HG03342 (cell line): ENCODE measurements around the gene KLHL40.

ENCODE experiments used
- ATAC-seq: cut with Tn5 transposase; IDR thresholded peaks from one replicate; pipeline ENCODE4 v1.9.1; 2021; ENCODE audit warnings: mild to moderate bottlenecking, moderate library complexity; ENCODE audit not compliant: unreplicated experiment

The KLHL40 gene

DNA sequence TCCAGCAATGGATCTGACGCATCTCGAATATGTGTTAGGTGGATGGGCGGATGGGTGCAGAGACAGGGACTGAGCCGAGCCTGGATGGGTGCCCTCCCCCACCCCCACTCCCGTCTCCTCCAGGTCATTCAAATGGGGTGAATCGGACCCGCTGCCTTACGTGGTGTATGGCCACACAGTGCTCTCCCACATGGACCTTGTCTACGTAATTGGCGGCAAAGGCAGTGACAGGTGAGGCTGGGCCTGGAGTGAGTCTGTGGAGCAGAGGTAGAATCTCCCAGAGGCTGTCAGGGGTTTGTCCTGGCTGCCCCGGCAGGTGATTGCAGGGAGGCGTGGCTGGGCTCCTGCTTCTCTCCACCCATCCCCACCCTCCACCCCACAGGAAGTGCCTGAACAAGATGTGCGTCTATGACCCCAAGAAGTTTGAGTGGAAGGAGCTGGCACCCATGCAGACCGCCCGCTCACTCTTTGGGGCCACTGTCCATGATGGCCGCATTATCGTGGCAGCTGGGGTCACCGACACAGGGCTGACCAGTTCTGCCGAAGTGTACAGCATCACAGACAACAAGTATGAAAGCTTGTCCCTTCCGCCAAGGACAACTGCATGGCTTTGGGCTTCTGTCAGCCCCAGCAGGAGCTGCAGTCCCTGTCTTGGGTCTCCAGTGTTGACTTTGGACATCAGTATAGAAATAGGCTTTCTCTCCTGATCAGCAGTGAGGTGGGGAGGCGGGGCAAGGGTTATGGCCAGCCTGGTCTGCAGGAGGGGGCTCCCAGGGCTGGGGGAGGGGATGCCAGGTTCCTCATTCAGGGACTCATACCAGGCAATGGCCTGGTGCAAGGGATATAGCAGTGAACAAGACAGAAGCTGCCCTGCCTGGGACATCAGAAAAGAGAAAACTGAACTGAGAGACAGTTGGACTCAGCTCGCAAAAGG is 3.4 kb downstream of the KLHL40 start:
- ATAC-seq = no peak

GRCh38 chr3:42689421-42690014 is 4.2 kb downstream of the KLHL40 start:
- no peak for ATAC-seq

DNA sequence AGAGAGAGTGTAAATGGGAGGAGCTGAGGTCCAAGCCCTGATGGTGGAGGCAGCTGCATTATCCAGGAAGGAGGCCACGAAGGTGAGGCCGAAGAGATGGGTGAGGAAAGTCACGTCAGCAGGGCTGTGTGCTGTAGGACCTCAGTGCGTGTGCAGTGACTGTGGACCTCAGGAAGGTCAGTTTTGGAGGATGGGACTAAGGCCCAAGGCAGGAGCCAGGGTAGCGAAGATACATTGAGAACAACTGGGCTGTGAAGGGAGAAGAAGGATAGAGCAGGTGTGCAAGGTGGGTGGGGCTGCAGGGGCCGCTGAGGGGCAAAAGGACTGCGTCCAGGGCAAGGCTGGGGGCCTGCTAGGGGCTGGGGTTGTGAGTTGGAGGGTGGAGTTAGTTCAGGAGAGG is 4.9 kb downstream of the KLHL40 start:
- ATAC-seq = no peak

- no peak for ATAC-seq
These were observed 5.7 kb downstream of the KLHL40 start for GRCh38 chr3:42690766-42691680.

DNA sequence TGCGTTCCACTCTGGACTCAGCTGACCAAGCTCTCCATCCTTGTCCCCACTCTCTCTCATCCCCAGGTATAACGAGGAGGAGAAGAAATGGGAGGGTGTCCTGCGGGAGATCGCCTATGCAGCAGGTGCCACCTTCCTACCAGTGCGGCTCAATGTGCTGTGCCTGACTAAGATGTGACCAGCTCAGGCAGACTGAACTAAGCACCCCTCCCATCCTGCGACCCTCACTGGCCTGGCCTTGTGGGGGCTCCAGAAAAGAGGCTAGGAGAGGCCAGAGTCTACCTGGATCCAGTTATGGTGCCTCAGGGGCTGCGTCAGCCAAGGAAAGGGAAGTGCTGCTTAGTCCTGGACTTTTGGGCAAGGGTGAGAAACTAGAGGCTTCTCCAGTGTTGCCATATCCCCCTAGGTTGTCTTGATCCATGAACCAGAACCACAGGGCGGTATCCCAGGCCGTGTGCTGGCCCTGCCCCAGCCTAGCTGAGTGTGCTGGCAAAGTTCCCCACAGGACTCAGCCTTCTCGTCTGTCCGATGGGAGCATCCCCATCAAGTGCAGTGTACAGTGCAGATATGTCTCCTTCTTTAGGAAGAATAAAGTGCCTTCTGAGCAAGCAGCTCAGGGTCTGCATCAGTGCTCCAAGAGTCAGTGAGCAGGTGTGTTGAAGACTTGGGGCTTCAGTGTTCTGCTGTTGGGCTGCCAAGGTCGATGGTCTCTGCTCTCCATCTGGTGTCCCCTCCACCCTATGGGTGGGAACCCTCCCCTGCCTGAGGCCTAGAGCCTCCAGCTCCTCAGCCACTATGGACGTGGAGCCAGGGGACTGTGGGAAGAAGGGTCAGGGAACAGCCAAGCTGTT is 6.7 kb downstream of the KLHL40 start:
- ATAC-seq = no peak

DNA sequence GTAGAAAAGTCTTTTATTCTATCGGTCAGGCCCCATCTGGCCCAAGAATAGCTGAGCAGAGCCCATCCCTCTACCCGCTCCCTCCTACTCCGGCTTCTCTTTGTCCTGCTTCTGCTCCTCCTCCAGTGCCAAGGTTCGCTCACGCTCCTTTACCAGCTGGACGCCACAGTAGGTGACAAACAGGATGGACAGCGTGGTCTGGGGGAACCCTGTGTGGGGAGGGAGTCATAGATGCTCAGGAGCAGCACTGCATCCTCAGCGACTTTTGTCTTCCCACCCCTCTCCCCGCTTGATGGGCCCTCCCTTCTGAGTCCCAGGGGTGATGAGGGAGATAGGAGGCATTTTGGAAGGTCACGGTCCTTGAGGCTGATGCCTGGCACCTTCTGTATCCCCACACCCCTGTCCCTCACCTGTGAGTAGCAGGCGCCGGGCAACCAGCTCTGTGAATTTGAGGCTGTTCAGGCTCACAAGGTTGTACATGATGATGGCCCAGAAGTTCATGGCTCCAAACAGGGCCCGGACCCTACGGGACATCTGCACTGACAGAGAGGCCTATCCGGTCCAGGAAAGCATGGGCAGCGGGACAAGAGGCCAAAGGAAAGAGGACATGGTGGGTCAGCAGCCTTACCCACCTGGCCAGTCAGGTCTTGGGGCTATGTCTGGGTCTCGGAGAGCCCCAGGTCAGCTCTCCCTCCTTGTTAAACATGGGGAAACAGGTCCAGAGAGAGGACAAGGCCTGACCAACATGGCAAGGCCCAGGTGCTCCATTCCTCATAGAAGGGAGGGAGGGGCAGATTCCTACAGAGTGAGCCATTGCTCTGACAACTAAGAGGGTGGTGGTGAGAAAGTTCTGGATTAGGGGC is 7.6 kb downstream of the KLHL40 start:
- ATAC-seq = no peak

- no peak for ATAC-seq
These were observed 8.2 kb downstream of the KLHL40 start for GRCh38 chr3:42693530-42693930.

DNA sequence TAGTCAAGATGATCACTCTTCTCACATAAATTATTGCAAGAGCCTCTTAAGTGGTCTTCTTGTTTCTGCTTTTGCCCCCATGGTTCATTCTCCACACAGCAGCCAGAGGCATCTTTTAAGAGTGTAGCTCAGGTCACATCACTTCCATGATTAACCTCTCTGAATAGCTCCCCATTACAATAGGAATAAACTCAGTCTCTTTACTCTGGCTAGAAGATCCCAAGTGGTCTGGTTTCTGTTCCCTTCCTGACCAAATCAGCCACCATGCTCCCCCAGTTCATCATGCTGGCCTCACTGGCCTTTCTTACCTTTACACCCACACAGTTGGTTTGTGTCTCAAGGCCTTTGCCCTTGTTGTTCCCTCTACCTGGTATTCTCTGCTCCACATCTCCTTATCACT is 9.0 kb downstream of the KLHL40 start:
- ATAC-seq = no peak

DNA sequence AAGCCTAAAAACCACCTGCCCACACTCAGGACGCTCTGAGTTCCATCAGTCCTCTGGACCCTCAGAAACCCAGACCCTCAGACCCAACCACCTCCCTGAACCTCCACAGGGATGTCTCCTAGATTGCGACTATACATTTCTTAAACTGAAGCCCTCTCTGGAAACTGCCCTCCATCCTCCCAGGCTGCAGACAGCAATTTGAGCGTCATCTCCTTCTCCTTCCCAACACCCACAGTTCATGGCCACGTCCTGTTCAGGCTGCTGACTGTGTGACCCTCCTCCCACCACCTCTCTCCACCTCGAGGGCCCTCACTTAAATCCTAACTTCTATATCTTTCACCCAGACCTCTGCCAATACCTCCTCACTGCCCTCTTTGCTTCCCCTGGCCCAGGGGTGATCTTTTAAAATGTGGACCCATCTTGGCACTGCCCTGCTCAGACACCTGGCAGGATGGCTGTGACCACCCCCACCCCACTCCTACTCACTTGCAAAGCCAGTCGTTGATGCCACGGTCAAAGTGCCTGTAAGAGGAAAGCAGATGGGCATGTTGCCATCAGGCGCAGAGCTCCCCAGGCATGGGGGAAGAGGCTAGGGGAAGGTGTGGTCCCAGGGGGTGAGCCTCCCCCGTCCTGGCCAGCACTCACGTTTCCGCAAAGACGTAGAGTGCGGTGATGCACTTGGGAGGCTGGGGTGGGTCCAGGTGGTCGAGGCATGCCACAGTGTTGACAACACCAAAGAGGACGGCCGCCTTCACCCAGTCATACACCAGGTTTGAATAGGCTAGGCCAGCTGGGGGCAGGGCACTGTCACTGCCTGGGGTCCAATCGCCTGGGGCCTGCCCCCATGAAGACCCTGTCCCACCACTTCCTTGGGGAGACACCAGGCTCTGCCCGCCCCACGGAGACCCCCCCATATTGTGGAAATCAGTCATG is 11.3 kb downstream of the KLHL40 start:
- ATAC-seq = no peak

GRCh38 chr3:42697289-42698051 is 12.1 kb downstream of the KLHL40 start:
- ATAC-seq = no peak

DNA sequence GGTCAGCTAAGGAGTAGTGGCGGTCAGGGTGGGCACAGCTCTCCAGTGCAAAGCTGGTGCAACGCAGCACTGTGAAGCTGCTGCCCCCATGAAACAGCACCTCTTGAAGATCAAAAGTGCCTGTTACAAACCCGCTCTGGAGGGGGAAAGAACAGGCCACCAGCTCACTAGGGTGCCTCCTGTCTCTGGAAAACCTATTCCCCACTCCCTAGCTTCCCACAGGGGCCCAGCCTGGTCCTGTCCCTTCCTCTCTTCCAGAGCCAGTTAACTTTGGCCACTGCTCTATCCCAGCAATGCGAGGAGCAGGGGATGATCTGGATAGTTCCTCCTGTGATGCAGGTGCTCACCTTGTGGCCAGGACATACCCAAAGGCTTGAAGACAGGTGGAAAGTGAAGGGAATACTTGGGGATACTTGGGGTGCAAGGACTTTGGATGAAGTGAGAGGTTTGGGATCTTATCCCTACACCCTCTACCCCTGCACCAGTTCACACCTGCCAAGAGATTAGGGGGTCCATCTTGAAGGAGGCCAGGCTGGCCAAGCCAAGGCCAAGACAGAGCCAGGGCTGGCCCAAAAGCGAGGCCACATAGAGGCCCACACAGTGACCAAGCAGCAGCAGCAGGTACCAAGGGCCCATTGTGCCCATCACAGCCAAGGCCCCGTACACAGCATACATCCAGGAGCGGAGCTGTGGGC is 13.0 kb downstream of the KLHL40 start:
- no peak for ATAC-seq

DNA sequence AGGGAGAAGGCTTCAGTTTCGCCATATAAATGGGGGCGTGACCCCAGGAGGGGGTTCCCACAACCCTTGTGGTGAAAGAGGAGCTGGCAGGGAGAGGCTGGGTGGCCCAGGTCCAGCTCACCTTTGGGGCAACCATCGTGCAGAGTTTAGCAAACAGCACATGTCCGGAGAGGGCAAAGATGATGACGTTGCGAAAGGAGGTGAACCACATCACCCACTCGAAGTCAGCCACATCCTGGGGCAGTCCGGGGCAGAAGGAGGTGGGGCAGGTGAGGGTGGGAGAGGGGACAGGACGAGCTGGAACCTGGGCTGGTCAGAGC is 13.5 kb downstream of the KLHL40 start:
- no peak for ATAC-seq

DNA sequence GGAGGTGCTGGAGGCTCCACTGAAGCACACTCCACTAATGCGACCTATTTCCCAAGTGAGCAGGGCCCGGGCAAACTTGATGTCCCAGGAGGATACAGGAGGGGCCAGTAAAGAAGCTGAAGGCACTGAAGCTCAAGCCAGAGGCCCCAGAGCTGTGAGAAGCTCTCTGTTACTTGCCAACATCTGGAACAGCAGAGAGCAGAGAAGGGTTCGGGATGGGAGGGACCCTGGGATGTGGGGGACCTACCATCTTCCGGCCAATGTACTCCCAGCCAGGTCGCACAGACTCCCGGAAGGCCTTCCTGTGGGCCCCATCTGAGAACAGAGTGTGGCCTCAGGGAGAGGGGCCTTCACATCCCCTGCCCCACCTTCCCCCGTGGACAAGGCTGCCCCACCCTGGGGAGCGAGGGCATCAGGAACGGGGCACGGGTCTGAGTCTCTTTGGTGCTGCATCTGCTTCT is 14.2 kb downstream of the KLHL40 start:
- ATAC-seq = no peak

- no peak for ATAC-seq
These were observed 15.3 kb downstream of the KLHL40 start for GRCh38 chr3:42700366-42701288.

- no peak for ATAC-seq
These were observed 16.2 kb downstream of the KLHL40 start for GRCh38 chr3:42701371-42702065.
